GM12878 (cell line): ENCODE measurements around the gene FOXF1.

Source experiments
- BHLHE40 ChIP-seq, 2 experiments: fragments of 450-650 bp in 1 of 2; IDR thresholded peaks; 2 replicates each; pipeline ENCODE4 v1.6.1; 2011 to 2017; ENCODE audit warnings: low read depth in 2 of 2, borderline replicate concordance in 1 of 2, improper control_type of control experiment in 1 of 2, low read length in 1 of 2, mild to moderate bottlenecking in 1 of 2
- CTCF ChIP-seq, 3 experiments: IDR thresholded peaks in 2 of 3; conservative IDR thresholded peaks in 1 of 3; 2 replicates each; pipeline ENCODE4 v1.5.1; 2011; ENCODE audit warnings: low read depth in 3 of 3, low read length in 3 of 3, mild to moderate bottlenecking in 3 of 3, control low read depth in 2 of 3, moderate library complexity in 2 of 3, inconsistent platforms in 1 of 3, mixed read lengths in 1 of 3; ENCODE audit not compliant: control insufficient read depth in 2 of 3, insufficient read depth in 1 of 3; ENCODE audit errors: extremely low read depth in 1 of 3
- EGR1 ChIP-seq, 2 experiments: IDR thresholded peaks; 1 replicate in 1 of 2; 2 replicates in 1 of 2; pipeline ENCODE4 v1.6.1; 2011 to 2012; ENCODE audit warnings: low read depth in 2 of 2, low read length in 2 of 2, borderline replicate concordance in 1 of 2, mild to moderate bottlenecking in 1 of 2, moderate library complexity in 1 of 2
- MEF2A ChIP-seq: IDR thresholded peaks from 2 replicates; pipeline ENCODE4 v1.6.1; 2011; ENCODE audit warnings: low read depth, mild to moderate bottlenecking, low read length, moderate library complexity; ENCODE audit not compliant: insufficient read depth
- NR2C2 ChIP-seq: IDR thresholded peaks from 2 replicates; pipeline ENCODE4 v1.6.1; 2011; ENCODE audit warnings: borderline replicate concordance, low read depth; ENCODE audit not compliant: control insufficient read depth, insufficient read length
- POLR2A ChIP-seq: IDR thresholded peaks from 2 replicates; pipeline ENCODE4 v1.6.1; 2011; ENCODE audit warnings: low read depth, mild to moderate bottlenecking, low read length
- POLR2AphosphoS5 ChIP-seq: IDR thresholded peaks from 2 replicates; pipeline ENCODE4 v1.6.1; 2011; ENCODE audit warnings: mild to moderate bottlenecking, low read length, inconsistent platforms
- RAD21 ChIP-seq: IDR thresholded peaks from 2 replicates; pipeline ENCODE4 v1.6.1; 2011; ENCODE audit warnings: mild to moderate bottlenecking, low read depth, low read length, moderate library complexity; ENCODE audit not compliant: insufficient read depth
- RELA ChIP-seq: fragments of 450-650 bp; IDR thresholded peaks from 2 replicates; pipeline ENCODE4 v1.8.0; 2014; ENCODE audit warnings: borderline replicate concordance; ENCODE audit not compliant: partially characterized antibody
- TAF1 ChIP-seq: IDR thresholded peaks from 2 replicates; pipeline ENCODE4 v1.6.1; 2011; ENCODE audit warnings: mild to moderate bottlenecking, low read depth, low read length, borderline replicate concordance

GRCh38 chr16:86485746-86486145, 24.6 kb upstream of the FOXF1 start:
- TF ChIP-seq MEF2A (no peak), POLR2A (no peak), RAD21 (no peak), TAF1 (no peak), NR2C2 (no peak), BHLHE40 (IDR thresholded peaks at IDR 0.05; ENCODE audit: borderline replicate concordance in 1 of 2, low read depth in 2 of 2, low read length in 1 of 2) (no peak), EGR1 (IDR thresholded peaks at IDR 0.05; ENCODE audit: borderline replicate concordance in 1 of 2, low read depth in 2 of 2, low read length in 2 of 2) (no peak), POLR2AphosphoS5 (no peak), RELA (no peak), CTCF (IDR thresholded peaks at IDR 0.05 in 2 of 3, conservative IDR thresholded peaks at IDR 0.05 in 1 of 3; ENCODE audit: control insufficient read depth in 2 of 3, extremely low read depth in 1 of 3, insufficient read depth in 1 of 3, low read depth in 3 of 3, low read length in 3 of 3) (no peak)
